Body of pancreas (tissue), 4 donors: ENCODE results near the gene SEL1L3. TPM values are rescaled to one million over a fixed set of nuclear protein-coding genes. Genes with fewer than 3 reads are reported as not detected.

Experiments
- ATAC-seq: fragments of 150-250 bp; one replicate; pipeline ENCODE4 v1.9.1; 2016
- DNase-seq, 4 donors: peaks; one replicate each; pipeline ENCODE4 v3.0.0-alpha.2; 2019
- H3K27ac ChIP-seq, 4 donors: fragments of 200-600 bp; sonication (generic); 1 replicate in 3 of 4; 2 replicates in 1 of 4; pipeline versions ENCODE4 v1.5.1 to v1.6.1; 2016 to 2019; ENCODE audit warnings: mild to moderate bottlenecking in 1 of 4, mixed read lengths in 1 of 4, moderate library complexity in 1 of 4
- H3K27me3 ChIP-seq, 2 donors: fragments of 200-600 bp; sonication (generic); one replicate each; pipeline ENCODE4 v1.6.0; 2016; ENCODE audit warnings: mild to moderate bottlenecking in 1 of 2
- H3K36me3 ChIP-seq, 2 donors: fragments of 200-600 bp; sonication (generic); replicated peaks in 1 of 2; 2 replicates each; pipeline ENCODE4 v1.5.1; 2016; ENCODE audit warnings: low read depth in 2 of 2; ENCODE audit not compliant: insufficient read depth in 1 of 2
- H3K4me1 ChIP-seq: fragments of 200-600 bp; sonication (generic); one replicate; pipeline ENCODE4 v1.6.0; 2016
- H3K4me3 ChIP-seq, 2 donors: fragments of 200-600 bp; sonication (generic); 1 replicate in 1 of 2; 2 replicates in 1 of 2; pipeline ENCODE4 v1.5.1; 2016 to 2019
- H3K9me3 ChIP-seq, 3 donors: fragments of 200-600 bp; sonication (generic); 1 replicate in 2 of 3; 2 replicates in 1 of 3; pipeline ENCODE4 v1.5.1; 2016
- POLR2A ChIP-seq, 3 donors: fragments of 450-650 bp; IDR thresholded peaks; one replicate each; pipeline ENCODE4 v1.6.1; 2016; ENCODE audit warnings: antibody characterized with exemption in 3 of 3, mild to moderate bottlenecking in 2 of 3
- WGBS, 2 donors: methylation state at CpG; one replicate each; pipeline ENCODE4 v1.1.5; 2017; 5-methylcytosine and 5-hydroxymethylcytosine counted together
- intact Hi-C: fragments of 100-400 bp; cut with DNase I; formaldehyde crosslinking; loops from one replicate; pipeline ENCODE4 v1.15.1; 2023
- total RNA-seq, 2 donors: library from RNA; depleted of rRNA; stranded (reverse); fragments of >200 nt; gene quantifications; one replicate each; pipeline ENCODE4 v1.1.0, GENCODE V29; 2016
- TF ChIP-seq, protein P1 (sequence below), 7 experiments: fragments of 450-650 bp in 4 of 7; fragments of 200-600 bp in 3 of 7; sonication (generic) in 3 of 7; IDR thresholded peaks; one replicate each; pipeline ENCODE4 v1.5.1; 2016 to 2019; ENCODE audit warnings: antibody characterized with exemption in 7 of 7

SEL1L3 gene
- total RNA-seq, 2 donors from 2014 or later, result 32.3 to 64.1 TPM

DNA sequence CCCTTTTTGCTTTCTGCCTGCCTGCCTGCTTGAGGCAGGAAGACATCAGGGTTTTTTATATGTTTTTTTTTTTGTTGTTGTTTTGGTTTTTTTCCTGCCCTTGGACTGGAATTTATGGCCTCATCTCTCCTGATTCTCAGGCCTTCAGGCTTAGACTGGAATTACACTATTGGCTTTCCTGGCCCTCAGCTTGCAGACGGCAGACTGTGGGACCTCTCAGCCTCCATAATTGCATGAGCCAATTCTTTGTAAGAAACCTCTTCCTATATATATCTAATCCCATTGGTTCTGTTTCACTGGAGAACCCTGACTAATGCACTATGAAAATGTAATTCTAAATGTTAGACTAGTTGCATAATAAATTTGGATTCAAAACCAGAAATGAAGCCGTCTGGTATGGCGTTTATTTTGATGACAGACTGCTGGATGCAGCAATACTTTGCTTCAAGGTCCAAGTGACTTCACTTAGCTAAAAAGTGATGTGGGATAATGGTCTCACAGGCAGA, 59.0 kb downstream of the SEL1L3 start:
- intact Hi-C loops, result no loop called here
- Histone ChIP-seq H3K27ac (no peak overlapping the region), H3K9me3 (no peaks in the 10 kb centered on the region), H3K4me1 (peaks cover 12% of the 10 kb centered on the region), H3K36me3 (peaks cover 0 to 6% of the 10 kb centered on the region in 2 donors), H3K4me3 (no peak overlapping the region), H3K27me3 (no peaks in the 10 kb centered on the region)
- no peak for TF ChIP-seq POLR2A (IDR thresholded peaks at IDR 0.05)
- TF ChIP-seq, protein P1, sequence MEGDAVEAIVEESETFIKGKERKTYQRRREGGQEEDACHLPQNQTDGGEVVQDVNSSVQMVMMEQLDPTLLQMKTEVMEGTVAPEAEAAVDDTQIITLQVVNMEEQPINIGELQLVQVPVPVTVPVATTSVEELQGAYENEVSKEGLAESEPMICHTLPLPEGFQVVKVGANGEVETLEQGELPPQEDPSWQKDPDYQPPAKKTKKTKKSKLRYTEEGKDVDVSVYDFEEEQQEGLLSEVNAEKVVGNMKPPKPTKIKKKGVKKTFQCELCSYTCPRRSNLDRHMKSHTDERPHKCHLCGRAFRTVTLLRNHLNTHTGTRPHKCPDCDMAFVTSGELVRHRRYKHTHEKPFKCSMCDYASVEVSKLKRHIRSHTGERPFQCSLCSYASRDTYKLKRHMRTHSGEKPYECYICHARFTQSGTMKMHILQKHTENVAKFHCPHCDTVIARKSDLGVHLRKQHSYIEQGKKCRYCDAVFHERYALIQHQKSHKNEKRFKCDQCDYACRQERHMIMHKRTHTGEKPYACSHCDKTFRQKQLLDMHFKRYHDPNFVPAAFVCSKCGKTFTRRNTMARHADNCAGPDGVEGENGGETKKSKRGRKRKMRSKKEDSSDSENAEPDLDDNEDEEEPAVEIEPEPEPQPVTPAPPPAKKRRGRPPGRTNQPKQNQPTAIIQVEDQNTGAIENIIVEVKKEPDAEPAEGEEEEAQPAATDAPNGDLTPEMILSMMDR (IDR thresholded peaks at IDR 0.05), result no peak
- DNase-seq (no peak), ATAC-seq (no peak)
- WGBS, 2 donors, result 85 to 92% methylated on average over 3 of the region's 3 CpGs

DNA sequence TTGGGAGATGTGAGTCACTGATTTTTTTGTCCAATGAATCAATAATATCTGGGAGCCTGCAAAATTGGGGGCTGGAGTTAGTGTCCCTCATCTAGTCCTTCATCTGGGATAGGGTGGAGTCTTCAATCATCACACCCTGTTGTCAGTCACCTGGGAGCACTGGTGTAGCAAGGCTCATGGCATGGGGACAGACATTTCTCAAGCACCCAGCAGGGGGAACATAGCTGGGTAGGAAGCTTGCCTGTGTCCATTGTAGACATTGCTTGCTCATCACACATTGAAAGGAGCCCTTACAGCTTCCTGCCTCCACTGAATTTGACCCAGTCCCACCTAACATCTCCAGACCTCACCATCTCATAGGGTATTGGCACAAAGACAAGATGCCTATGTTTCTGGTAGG, 61.2 kb downstream of the SEL1L3 start:
- Histone ChIP-seq H3K9me3 (no peaks in the 10 kb centered on the region), H3K4me3 (no peak overlapping the region), H3K27ac (no peak overlapping the region), H3K4me1 (no peaks in the 10 kb centered on the region), H3K27me3 (no peaks in the 10 kb centered on the region), H3K36me3 (peaks cover 0 to 12% of the 10 kb centered on the region in 2 donors)
- ATAC-seq (no peak), DNase-seq (no peak)
- TF ChIP-seq POLR2A (IDR thresholded peaks at IDR 0.05), result no peak
- TF ChIP-seq, protein P1 (IDR thresholded peaks at IDR 0.05), result no peak
- intact Hi-C loops, result no loop called here

DNA sequence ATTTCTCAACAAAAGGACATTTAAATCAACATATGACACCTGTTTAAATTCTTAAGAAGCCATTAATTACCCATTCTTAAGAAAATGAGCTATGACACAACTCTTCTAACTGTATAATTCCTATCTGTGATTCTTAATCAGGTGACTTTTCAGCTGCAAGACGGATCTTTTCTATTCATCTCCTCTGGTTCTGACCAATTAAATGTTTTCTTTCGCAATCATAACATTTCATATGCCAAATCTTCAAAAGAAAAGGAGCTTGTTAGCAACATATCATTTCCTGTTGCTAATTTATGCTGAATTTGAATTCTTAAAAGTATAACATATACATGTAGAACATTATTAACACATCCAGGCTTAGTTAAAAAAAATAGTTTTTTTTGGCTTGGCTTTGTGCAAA, 62.5 kb downstream of the SEL1L3 start:
- Histone ChIP-seq H3K4me3 (no peak overlapping the region), H3K36me3 (peaks cover 0 to 12% of the 10 kb centered on the region in 2 donors), H3K9me3 (no peaks in the 10 kb centered on the region), H3K27ac (no peak overlapping the region), H3K27me3 (no peaks in the 10 kb centered on the region), H3K4me1 (no peaks in the 10 kb centered on the region)
- WGBS, 2 donors, result 78 to 90% methylated on average over 2 of the region's 2 CpGs
- intact Hi-C loops, result no loop called here
- ATAC-seq (no peak), DNase-seq (no peak)
- TF ChIP-seq POLR2A (IDR thresholded peaks at IDR 0.05), result no peak
- TF ChIP-seq, protein P1 (IDR thresholded peaks at IDR 0.05), result no peak

DNA sequence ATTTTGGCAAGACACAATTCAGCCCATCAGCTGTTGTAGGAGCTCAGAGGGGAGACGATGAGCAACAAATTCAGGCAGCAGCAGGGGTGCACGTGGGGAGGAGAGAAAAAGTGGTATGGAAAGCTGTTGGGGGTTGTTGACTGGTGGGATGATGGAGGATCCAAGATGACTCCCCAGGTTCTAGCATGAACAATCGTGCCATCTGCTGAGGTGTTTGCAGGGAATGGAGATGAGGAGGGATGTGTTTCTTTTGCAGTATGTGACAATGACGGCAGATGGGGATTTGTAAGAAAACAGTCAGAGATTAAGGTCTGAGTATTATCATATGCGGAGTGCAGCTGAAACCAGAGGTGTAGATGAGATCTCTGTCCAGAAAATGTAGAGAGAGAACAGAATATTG, 63.3 kb downstream of the SEL1L3 start:
- DNase-seq (no peak), ATAC-seq (no peak)
- H3K4me1 ChIP-seq, result no peaks in the 10 kb centered on the region
- intact Hi-C loops, result no loop called here
- H3K36me3 ChIP-seq, result peaks cover 0 to 12% of the 10 kb centered on the region in 2 donors
- WGBS, 2 donors, result 89 to 93% methylated on average over 5 of the region's 5 CpGs
- H3K27ac ChIP-seq, result no peak overlapping the region
- H3K9me3 ChIP-seq, result no peaks in the 10 kb centered on the region
- H3K4me3 ChIP-seq, result no peak overlapping the region
- TF ChIP-seq, protein P1 (IDR thresholded peaks at IDR 0.05), result no peak
- no peak for TF ChIP-seq POLR2A (IDR thresholded peaks at IDR 0.05)
- H3K27me3 ChIP-seq, result no peaks in the 10 kb centered on the region

DNA sequence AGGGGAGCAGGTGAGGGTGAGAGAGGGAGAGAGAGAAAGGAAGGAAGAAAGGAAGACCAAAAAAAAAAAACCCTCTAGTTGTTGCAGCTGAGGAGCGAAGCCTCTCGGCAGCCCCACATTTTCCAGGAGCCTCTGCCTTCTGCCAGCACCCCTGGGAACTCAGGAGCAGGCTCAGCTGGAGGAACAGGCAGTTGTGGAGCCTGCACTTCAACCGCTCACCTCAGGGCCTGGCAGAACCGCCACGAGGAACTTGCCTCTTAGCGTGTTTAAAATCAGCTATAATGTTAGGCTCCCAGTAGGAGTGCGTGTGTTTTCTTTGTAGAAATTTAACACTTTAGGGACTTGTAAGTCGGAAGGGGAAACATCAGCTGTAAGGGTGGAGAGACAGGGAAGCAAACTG, 65.7 kb downstream of the SEL1L3 start:
- intact Hi-C loops, result no loop called here
- Histone ChIP-seq H3K4me1 (peaks cover 3% of the 10 kb centered on the region), H3K9me3 (no peaks in the 10 kb centered on the region), H3K27ac (no peak overlapping the region), H3K36me3 (peaks cover 0 to 6% of the 10 kb centered on the region in 2 donors), H3K4me3 (no peak overlapping the region), H3K27me3 (no peaks in the 10 kb centered on the region)
- TF ChIP-seq POLR2A (IDR thresholded peaks at IDR 0.05), result no peak
- TF ChIP-seq, protein P1 (IDR thresholded peaks at IDR 0.05), result no peak
- WGBS, 2 donors, result 85 to 87% methylated on average over 8 of the region's 8 CpGs
- ATAC-seq (no peak), DNase-seq (no peak)
